GM19240 (cell line): Measurements from ENCODE around the gene PPP1R13B.

Experiments used
- DNase-seq: peaks from one replicate; pipeline ENCODE4 v3.0.0; 2011; ENCODE audit warnings: low spot score; ENCODE audit not compliant: insufficient read length

The PPP1R13B gene

GRCh38 chr14:103715052-103716000 is 132.0 kb downstream of the PPP1R13B start, which contains the start of the genes XRCC3 and ZFYVE21:
Gene XRCC3 (minus strand): TSS chr14:103715451. CDS start chr14:103711087, 4,364 bp downstream.
Gene ZFYVE21 (plus strand): TSS chr14:103715810. CDS start chr14:103715842, 32 bp downstream.
- DNase-seq = peak; percentile 100

DNA sequence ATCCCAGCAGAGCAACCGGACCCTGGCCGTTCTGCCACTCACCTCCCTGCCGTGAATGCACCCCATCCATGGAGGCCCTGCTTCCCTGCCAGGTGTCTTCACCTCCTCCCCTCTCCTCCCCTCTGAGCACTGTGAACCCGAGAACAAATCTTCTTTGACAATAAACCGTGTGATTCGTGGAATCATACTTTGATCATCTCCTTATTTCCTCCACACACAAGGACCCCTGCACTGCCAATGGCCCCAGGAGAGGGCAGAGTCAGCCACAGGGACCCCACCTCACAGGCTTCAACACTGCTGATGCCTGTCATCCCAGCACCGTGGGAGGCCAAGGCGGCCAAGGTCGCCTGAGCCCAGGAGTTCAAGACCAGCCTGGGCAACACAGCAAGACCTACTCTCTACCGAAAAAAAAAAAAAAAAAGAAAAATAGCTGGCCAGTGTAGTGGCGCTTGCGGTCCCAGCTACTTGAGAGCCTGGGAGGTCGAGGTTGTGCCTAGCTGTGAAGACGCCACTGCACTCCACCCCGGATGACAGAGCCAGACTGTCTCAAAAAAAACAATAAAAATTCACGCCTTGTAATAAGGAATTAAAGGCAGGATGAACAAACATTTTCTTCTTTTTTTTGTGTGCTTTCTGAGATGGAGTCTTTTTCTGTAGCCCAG is 133.2 kb downstream of the PPP1R13B start:
- DNase-seq = no peak

DNA sequence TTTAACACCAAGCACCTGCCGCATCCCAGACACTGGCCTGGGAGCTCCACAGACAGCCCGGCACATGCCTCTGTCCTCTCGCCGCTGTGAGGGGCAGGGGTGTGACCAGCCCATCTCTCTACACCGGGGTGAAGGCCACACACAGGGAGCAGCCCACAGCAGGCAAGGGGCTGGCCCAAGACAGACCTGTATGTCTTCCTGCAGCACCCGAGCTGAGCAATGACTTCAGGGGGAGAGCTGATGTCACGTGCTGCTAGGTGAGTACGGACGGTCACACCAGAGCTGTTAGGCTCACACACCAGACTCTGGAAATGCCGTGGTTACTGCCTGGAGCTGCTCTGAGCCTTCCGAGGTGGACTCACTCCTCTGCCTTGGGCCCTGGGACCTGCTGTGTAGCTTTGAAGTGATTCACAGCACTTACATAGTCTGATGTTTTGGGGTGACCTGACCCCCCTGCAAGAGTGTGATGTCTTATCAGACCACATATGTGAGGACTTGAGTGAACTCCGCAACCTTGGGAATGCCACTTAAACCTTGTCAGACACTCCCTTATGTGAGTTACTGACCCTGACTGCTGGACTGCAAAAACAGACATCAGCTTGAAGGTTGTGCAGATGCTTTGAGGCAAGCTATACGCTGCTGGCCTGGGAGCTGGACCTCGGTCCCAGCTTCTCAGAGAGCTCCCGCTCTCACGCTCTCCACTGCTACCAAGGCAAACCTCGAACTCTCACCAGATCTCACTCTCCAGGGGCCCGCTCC is 133.9 kb downstream of the PPP1R13B start:
- no peak for DNase-seq

DNA sequence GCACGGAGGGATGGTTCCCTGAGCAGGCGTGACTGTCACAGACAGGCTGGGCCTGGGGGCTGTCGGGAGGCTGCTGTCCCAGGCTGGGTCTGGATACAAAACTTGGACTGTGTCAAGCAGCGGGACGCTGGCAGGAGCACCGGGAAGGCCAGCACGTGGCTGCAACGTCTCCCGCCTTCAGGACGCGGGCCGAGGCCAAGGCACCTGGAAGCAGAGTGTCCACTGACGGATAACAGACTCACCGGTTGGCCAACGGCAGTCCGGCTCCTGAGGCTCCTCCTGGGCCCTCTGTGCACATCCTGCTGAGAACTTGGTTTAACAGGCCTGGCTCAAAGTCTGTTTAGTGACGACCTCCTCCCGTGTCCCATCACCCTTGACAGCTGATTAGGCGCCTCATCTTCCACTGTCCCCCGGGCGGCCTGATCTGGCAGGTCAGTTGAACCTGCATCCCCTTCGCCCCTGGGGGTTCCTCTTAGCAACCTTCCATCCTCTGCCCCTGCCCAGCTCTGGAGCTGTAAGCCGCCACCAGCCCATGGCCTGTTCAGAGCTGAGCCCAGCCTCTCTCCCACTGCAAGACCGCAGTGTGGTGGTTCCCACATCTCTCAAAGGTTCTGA is 134.6 kb downstream of the PPP1R13B start:
- no peak for DNase-seq

DNA sequence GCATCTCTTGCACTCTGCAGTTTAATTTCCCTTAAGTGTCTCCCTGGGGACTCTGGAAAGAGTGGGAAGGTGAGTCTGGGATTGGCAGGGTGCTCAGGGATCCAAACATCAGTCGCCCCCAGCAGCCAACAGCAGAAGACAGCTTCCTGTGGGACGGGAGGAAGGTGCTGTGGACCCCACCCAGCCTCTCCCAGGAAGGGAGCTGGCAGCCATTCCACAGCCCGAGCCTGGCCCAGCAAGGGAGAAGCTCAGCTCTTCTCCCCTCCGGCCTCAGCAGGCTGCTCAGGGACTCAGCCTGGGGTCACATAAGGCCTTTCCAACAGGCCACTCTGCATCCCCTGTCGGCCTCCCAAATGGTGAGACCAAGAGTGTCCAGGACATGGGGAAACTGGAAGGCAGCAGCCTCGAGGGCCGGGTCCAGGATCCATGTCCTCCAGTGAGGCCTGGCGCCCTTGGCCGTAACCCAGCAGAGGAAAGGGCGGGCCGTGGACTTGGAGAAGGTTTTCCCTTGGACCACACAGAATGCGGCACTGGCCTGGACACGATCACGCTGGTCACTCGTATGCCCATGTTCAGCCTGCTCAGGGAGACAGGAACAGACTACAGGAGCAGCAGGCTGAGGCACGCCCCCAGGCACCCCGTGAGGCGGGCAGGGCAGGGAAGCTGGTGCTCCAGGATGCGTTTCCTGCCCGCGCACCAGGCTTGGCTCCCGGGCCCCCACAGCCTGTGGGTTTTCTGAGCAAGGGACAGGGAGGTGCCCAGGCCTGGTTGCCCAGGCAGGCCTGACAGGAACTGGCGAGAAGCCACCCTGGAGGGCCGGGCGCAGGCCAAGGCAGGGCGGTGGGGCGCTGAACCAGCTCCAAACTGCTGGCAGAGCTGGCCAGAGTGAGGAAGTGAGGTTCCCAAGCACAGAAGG is 135.6 kb downstream of the PPP1R13B start:
- no peak for DNase-seq

DNA sequence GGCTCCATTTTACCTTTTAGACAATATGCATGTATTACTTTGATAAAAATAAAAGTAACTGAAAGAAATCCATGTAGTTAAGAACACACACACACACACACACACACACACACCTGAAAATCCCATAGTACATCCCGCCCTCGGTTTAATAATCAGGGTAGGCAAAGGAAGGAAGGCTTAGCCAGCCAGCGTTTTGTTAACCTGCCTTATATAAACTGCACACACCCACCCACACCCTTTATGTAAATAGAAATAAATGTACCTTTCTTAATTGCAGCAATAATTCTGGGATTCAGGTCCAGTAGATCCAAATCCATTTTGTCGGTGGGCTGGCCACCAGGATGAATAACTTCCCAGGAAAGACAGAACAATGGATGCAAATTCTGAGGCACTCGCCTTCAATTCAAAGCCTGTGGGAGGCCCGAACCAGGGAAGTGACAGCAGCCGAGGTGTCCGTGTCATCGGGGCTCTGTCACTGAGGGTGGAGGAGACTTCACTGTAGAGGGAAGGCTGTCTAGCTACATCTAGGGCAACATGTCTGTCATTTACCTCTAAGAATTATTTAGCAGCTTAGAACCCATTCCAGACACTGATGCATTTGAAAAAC is 136.5 kb downstream of the PPP1R13B start:
- DNase-seq = no peak

DNA sequence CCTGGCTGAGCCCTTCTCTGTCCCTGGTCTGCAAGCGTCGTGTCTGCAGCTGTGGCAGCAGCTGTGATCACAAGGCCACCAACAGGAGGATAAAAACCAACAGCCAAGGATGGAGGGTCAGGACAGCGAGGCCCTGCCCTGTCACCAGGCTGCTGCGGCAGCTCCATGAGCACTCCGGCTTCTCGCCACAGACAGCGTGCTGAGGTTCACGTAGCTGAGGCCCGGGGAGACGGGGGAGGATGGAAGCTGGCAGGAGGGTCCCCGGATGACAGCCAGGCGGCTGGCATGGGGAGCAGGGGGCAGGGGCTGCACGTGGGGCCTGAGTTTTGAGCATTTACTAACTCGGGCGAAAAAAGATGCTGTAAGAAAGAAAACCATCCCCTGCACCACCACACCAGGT is 137.6 kb downstream of the PPP1R13B start:
- DNase-seq = no peak

DNA sequence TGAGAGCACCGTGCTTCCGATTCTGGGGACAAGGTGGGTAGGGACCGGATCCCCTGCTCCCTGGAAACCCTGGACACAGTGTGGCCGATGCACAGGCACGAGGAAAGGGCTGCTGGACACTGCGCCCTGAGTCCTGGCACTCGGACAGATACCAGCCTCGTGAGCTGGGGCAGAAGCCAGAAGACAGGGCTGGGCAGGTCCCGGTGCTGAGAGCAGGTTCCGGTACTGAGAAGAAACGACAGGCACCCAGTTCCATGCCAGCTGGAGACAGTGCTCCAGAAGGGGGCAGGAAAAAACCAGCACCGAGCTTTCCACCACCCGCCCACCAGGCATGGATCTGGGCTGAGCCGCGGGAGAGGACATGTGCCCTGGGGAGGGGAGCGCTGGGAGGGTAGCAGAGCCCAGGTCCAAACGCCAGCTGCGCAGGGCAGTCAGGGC is 138.6 kb downstream of the PPP1R13B start:
- no peak for DNase-seq

- no peak for DNase-seq
Observed at GRCh38 chr14:103707329-103708263, 139.8 kb downstream of the PPP1R13B start.

GRCh38 chr14:103706551-103707328 is 140.6 kb downstream of the PPP1R13B start:
- DNase-seq = no peak

DNA sequence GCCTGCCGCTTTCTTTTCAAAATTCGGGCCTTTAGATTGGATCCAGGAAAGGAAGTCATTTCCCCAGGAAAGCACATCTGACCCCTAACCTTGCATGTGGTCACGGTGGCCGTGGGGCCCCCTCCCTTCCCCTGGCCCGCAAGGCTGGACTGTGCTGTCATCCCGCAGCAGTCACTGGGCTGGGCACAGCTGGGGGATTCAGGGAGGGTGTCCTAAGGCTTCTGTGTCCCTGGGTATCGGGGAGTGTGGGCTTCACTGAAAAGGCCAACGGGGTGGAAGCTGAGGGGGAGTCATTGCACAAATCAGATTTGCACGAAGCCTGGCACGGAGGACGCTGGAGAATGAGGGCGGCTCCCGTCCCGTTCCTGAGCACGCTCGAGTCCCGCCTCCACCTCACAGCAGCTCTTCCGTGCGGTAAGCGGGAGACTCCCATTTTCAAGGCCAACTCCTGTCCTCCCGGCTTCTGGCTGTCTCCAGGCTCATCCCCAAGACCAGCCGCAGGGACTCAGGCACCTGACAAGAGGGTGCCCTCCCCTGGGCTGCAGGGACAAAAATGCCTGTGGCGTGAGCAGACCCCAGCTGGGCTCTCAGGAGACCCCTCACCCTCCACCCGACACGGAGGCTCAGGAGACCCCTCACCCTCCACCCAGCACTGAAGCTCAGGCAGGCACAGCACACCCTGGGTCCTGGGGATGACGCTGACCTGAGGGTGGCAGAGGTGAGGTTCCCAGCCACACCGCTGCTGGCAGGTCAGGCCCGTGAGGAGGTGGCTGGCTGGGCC is 141.7 kb downstream of the PPP1R13B start:
- no peak for DNase-seq

DNA sequence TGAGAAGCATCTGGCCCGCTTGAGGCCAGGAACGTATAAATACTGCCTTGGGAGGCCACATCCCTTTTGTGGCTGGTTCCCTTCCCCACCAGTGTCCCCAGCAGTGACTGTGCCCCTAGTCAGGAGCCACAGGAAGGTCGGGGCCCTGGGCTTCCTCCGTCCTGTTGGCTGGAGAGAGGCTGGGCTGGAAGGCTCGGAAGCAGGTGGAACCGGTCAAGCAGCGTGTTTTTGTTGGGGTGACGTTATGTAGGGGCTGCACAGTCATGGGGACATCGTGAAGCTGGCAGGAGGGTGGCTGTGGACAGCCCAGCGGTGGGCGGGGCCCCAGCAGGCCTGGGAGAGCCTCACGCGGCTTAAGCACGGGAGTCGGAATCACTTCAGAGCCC is 142.3 kb downstream of the PPP1R13B start:
- DNase-seq = no peak

- DNase-seq = no peak
Observed at GRCh38 chr14:103704708-103705107, 142.7 kb downstream of the PPP1R13B start.

- no peak for DNase-seq
Observed at GRCh38 chr14:103703433-103704385, 143.7 kb downstream of the PPP1R13B start.

DNA sequence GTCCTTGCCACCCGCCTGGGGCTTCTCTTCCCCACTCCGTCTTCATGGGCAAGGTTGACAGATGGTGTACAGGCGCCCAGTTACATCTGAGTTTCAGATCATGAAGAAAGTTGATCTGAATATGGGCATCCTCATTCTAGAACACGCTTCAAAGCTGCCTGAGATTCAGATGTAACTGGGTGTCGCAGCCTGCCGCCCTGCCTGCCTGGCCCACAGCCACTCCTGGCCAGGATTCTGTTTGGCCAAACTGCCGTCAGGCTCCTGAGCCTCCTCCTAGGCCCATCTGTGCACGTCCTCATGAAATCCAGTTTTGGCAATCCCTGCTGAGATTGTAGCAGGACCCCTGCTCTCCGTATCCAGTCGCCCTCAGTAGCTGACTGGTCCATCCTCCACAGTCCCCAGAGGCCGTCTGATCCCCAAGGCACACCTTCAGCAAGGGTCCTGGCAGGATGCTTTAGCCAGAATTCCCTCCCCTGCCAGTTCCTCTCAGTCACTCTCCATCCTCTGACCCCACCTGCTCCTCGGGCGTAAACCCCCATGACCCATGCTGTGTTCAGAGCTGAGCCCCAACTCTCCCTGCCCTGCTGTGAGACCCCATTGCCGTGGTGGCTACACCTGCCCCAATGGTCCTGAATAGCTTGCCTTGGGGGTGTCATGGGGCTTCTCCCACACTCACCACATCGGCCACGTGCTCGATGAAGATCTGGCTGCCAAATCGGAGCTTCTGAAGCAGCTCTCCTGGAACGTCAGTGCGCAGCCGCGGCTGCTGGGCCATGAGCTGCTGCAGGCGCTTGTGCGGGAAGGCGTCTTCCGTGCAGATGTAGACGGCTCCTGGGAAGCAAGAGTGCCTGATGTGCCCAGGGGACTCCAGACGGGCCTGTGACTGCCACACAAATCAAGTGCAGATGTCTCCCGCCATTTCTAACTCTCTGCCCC is 144.6 kb downstream of the PPP1R13B start:
- DNase-seq = no peak
